Liver (tissue), 9 donors: ENCODE data around the gene STXBP6. TPM values are rescaled to one million over a fixed set of nuclear protein-coding genes. Genes with fewer than 3 reads are reported as not detected.

Source experiments
- DNase-seq: peaks from one replicate; pipeline ENCODE4 v3.0.0-alpha.2; 2017; ENCODE audit warnings: low spot score
- H3K27ac ChIP-seq, 2 donors: one replicate each; pipeline ENCODE4 v1.7.0; 2013; ENCODE audit warnings: inconsistent platforms in 2 of 2, low read length in 2 of 2, control low read depth in 1 of 2, low read depth in 1 of 2, mild to moderate bottlenecking in 1 of 2
- H3K27me3 ChIP-seq, 4 donors: one replicate each; pipeline versions ENCODE4 v1.6.1 to v1.7.0; 2013; ENCODE audit warnings: low read length in 3 of 4, inconsistent platforms in 1 of 4, mild to moderate bottlenecking in 1 of 4, moderate library complexity in 1 of 4; ENCODE audit not compliant: control insufficient read depth in 4 of 4, insufficient read depth in 4 of 4
- H3K36me3 ChIP-seq, 4 donors: one replicate each; pipeline versions ENCODE4 v1.6.1 to v1.7.0; 2013; ENCODE audit warnings: low read length in 3 of 4, mild to moderate bottlenecking in 3 of 4, low read depth in 1 of 4, moderate library complexity in 1 of 4; ENCODE audit not compliant: control insufficient read depth in 4 of 4, insufficient read depth in 3 of 4
- H3K4me1 ChIP-seq, 4 donors: one replicate each; pipeline versions ENCODE4 v1.6.1 to v1.7.0; 2013; ENCODE audit warnings: low read length in 3 of 4, mild to moderate bottlenecking in 3 of 4, moderate library complexity in 1 of 4; ENCODE audit not compliant: control insufficient read depth in 4 of 4, insufficient read depth in 4 of 4
- H3K4me3 ChIP-seq, 3 donors: one replicate each; pipeline versions ENCODE4 v1.6.1 to v1.7.0; 2013; ENCODE audit warnings: low read length in 3 of 3, control low read depth in 1 of 3, low read depth in 1 of 3, mild to moderate bottlenecking in 1 of 3
- H3K9ac ChIP-seq, 2 donors: one replicate each; pipeline ENCODE4 v1.7.0; 2013; ENCODE audit warnings: low read length in 2 of 2, mild to moderate bottlenecking in 2 of 2, moderate library complexity in 2 of 2, control low read depth in 1 of 2, low read depth in 1 of 2
- H3K9me3 ChIP-seq, 4 donors: one replicate each; pipeline versions ENCODE4 v1.6.1 to v1.7.0; 2013; ENCODE audit warnings: low read length in 3 of 4; ENCODE audit not compliant: control insufficient read depth in 4 of 4
- EGR1 ChIP-seq, 2 donors: IDR thresholded peaks; 2 replicates each; pipeline ENCODE4 v1.6.1; 2016 to 2018; ENCODE audit warnings: antibody characterized with exemption in 2 of 2, low read depth in 2 of 2
- FOXA1 ChIP-seq: IDR thresholded peaks from 2 replicates; pipeline ENCODE4 v1.6.1; 2016; ENCODE audit warnings: antibody characterized with exemption
- FOXA2 ChIP-seq: IDR thresholded peaks from 2 replicates; pipeline ENCODE4 v1.6.1; 2016; ENCODE audit warnings: antibody characterized with exemption
- HNF4A ChIP-seq, 2 donors: conservative IDR thresholded peaks; 2 replicates each; pipeline ENCODE4 v1.6.1; 2016; ENCODE audit warnings: antibody characterized with exemption in 2 of 2, mild to moderate bottlenecking in 2 of 2
- HNF4G ChIP-seq: IDR thresholded peaks from 2 replicates; pipeline ENCODE4 v1.6.1; 2016; ENCODE audit warnings: antibody characterized with exemption
- JUND ChIP-seq, 2 donors: IDR thresholded peaks; 2 replicates each; pipeline ENCODE4 v1.6.1; 2016; ENCODE audit warnings: antibody characterized with exemption in 2 of 2
- RAD21 ChIP-seq, 2 donors: IDR thresholded peaks; 2 replicates each; pipeline ENCODE4 v1.6.1; 2016; ENCODE audit warnings: antibody characterized with exemption in 2 of 2, mild to moderate bottlenecking in 2 of 2
- REST ChIP-seq: IDR thresholded peaks from 2 replicates; pipeline ENCODE4 v1.6.1; 2016; ENCODE audit warnings: antibody characterized with exemption, mild to moderate bottlenecking
- RXRA ChIP-seq, 2 donors: IDR thresholded peaks; 2 replicates each; pipeline ENCODE4 v1.6.1; 2017 to 2018; ENCODE audit warnings: antibody characterized with exemption in 2 of 2, mild to moderate bottlenecking in 1 of 2
- SP1 ChIP-seq: IDR thresholded peaks from 2 replicates; pipeline ENCODE4 v1.6.1; 2018; ENCODE audit warnings: antibody characterized with exemption, mild to moderate bottlenecking
- TAF1 ChIP-seq: conservative IDR thresholded peaks from 2 replicates; pipeline ENCODE4 v1.6.1; 2016; ENCODE audit warnings: antibody characterized with exemption, mild to moderate bottlenecking
- YY1 ChIP-seq: IDR thresholded peaks from 2 replicates; pipeline ENCODE4 v1.6.1; 2016; ENCODE audit warnings: antibody characterized with exemption, mild to moderate bottlenecking
- ZBTB33 ChIP-seq: IDR thresholded peaks from 2 replicates; pipeline ENCODE4 v1.6.1; 2016; ENCODE audit warnings: antibody characterized with exemption
- WGBS: extraction: QIAGEN DNeasy Blood & Tissue Kit; methylation state at CpG from one replicate; pipeline ENCODE4 v1.1.7; 2013; 5-methylcytosine and 5-hydroxymethylcytosine counted together
- polyA plus RNA-seq, 2 donors: library from polyadenylated mRNA; stranded (reverse) in 1 of 2; unstranded in 1 of 2; fragments of 200-250 nt in 1 of 2; fragments of >200 nt in 1 of 2; fragmentation: Nextera tagmentation in 1 of 2; extraction: Ambion mirVana in 1 of 2; gene quantifications; one replicate each; pipeline versions ENCODE4 v1.2.1 to v1.2.3, GENCODE V29; 2013 to 2015
- total RNA-seq, 2 donors: library from RNA; depleted of rRNA; stranded (reverse); fragments of >200 nt; gene quantifications; one replicate each; pipeline ENCODE4 v1.2.3, GENCODE V29; 2014
- TF ChIP-seq, protein P1 (sequence below): IDR thresholded peaks from 2 replicates; pipeline ENCODE4 v1.6.1; 2016; ENCODE audit warnings: antibody characterized with exemption
- TF ChIP-seq, protein P2 (sequence below): fragments of 150-350 bp; IDR thresholded peaks from 2 replicates; pipeline ENCODE4 v1.5.1; 2017; ENCODE audit warnings: improper control_type of control experiment, low read depth, low read length; ENCODE audit not compliant: missing input control
- TF ChIP-seq, protein P3 (sequence below): IDR thresholded peaks from 2 replicates; pipeline ENCODE4 v1.6.1; 2016; ENCODE audit warnings: antibody characterized with exemption
- donor health status: healthy.
- donor health status: healthy.
- donor health status: healthy.
- donor health status: healthy.
- donor health status: healthy.

STXBP6 gene
- total and polyA plus RNA-seq, 4 donors, result 1.4 to 3.8 (median 1.8) TPM

- no peak for TF ChIP-seq REST
- no peak for TF ChIP-seq EGR1 (IDR thresholded peaks at IDR 0.05; ENCODE audit: low read depth in 2 of 2)
Observed at GRCh38 chr14:24846261-24846660, 203.7 kb downstream of the STXBP6 start (continued).

GRCh38 chr14:24845851-24846250 is 204.1 kb downstream of the STXBP6 start:
- Histone ChIP-seq H3K27ac (no peak overlapping the region), H3K4me3 (no peak overlapping the region), H3K9ac (no peak overlapping the region), H3K36me3 (no peaks in the 10 kb centered on the region), H3K9me3 (no peaks in the 10 kb centered on the region), H3K4me1 (peaks cover 0 to 2% (median under 1%) of the 10 kb centered on the region in 4 donors), H3K27me3 (no peaks in the 10 kb centered on the region)
- no peak for TF ChIP-seq RAD21 (IDR thresholded peaks at IDR 0.05)
- no peak for TF ChIP-seq ZBTB33
- no peak for TF ChIP-seq JUND (IDR thresholded peaks at IDR 0.05)
- WGBS, result 90% methylated on average over 2 of the region's 2 CpGs
- no peak for DNase-seq

GRCh38 chr14:24844011-24844410 is 205.9 kb downstream of the STXBP6 start:
- TF ChIP-seq RXRA (IDR thresholded peaks at IDR 0.05) (no peak), FOXA2 (no peak), HNF4G (no peak), RAD21 (IDR thresholded peaks at IDR 0.05) (no peak), YY1 (no peak), REST (no peak), EGR1 (IDR thresholded peaks at IDR 0.05; ENCODE audit: low read depth in 2 of 2) (no peak), FOXA1 (no peak), SP1 (no peak), HNF4A (conservative IDR thresholded peaks at IDR 0.05) (no peak), TAF1 (no peak)
- TF ChIP-seq, protein P1, sequence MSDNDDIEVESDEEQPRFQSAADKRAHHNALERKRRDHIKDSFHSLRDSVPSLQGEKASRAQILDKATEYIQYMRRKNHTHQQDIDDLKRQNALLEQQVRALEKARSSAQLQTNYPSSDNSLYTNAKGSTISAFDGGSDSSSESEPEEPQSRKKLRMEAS, result no peak
- TF ChIP-seq, protein P2, sequence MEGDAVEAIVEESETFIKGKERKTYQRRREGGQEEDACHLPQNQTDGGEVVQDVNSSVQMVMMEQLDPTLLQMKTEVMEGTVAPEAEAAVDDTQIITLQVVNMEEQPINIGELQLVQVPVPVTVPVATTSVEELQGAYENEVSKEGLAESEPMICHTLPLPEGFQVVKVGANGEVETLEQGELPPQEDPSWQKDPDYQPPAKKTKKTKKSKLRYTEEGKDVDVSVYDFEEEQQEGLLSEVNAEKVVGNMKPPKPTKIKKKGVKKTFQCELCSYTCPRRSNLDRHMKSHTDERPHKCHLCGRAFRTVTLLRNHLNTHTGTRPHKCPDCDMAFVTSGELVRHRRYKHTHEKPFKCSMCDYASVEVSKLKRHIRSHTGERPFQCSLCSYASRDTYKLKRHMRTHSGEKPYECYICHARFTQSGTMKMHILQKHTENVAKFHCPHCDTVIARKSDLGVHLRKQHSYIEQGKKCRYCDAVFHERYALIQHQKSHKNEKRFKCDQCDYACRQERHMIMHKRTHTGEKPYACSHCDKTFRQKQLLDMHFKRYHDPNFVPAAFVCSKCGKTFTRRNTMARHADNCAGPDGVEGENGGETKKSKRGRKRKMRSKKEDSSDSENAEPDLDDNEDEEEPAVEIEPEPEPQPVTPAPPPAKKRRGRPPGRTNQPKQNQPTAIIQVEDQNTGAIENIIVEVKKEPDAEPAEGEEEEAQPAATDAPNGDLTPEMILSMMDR, result no peak
- TF ChIP-seq, protein P3, sequence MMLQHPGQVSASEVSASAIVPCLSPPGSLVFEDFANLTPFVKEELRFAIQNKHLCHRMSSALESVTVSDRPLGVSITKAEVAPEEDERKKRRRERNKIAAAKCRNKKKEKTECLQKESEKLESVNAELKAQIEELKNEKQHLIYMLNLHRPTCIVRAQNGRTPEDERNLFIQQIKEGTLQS, result no peak
- no peaks in the 10 kb centered on the region for H3K27me3 ChIP-seq
- no peak overlapping the region for H3K27ac ChIP-seq
- no peak for DNase-seq
- no peaks in the 10 kb centered on the region for H3K9me3 ChIP-seq
- WGBS, result 88% methylated on average over 5 of the region's 5 CpGs
- H3K9ac ChIP-seq, result no peak overlapping the region
- H3K4me1 ChIP-seq, result peaks cover 0 to 18% (median 12%) of the 10 kb centered on the region in 4 donors
- no peak overlapping the region for H3K4me3 ChIP-seq
- H3K36me3 ChIP-seq, result no peaks in the 10 kb centered on the region
